Measurements from ENCODE around the gene SPINK14. TPM values are rescaled to one million over a fixed set of nuclear protein-coding genes. Genes with fewer than 3 reads are reported as not detected.

The SPINK14 gene
- total and polyA plus RNA-seq, 2 donors (not counting 3 experiments of a cell fraction or from before 2014, with no cell fraction given), result not detected

DNA sequence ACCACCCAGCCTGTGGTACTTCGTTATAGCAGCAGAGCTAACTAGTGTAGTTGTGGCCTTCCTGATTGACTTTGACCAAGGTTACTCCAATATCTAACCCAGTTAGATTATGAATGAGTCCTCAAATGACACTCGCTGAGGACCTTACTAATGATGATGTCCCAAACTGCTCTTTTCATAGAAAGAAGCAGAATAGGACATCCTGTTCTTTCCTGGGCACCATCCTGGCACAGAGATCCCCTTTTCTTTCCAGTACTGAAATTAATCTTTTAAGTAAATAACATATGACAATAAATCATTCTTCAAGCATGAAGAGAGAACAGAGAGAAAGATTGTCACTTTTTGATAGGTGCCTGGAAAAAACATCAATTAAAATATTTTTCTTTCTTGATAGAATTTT lies 26.7 kb upstream of the SPINK14 start:
- DNase-seq (ENCODE audit: low read depth, low spot score) (no peak), FAIRE-seq (no peak)
- Histone ChIP-seq H2AFZ (ENCODE audit: low read depth, low read length) (no peak overlapping the region), H3K27ac (ENCODE audit: insufficient read depth, low read depth, low read length) (no peak overlapping the region), H3K27me3 (ENCODE audit: control insufficient read depth in 2 of 2, insufficient read depth in 2 of 2, low read length in 2 of 2) (no peaks in the 10 kb centered on the region), H3K4me3 (replicated peaks in 1 of 3; ENCODE audit: insufficient read depth in 1 of 3, low read depth in 1 of 3, low read length in 3 of 3) (no peak overlapping the region), H3K4me2 (ENCODE audit: insufficient read depth, low read length) (no peak overlapping the region), H3K9me3 (replicated peaks; ENCODE audit: control insufficient read depth, insufficient read depth, low read length) (no peaks in the 10 kb centered on the region), H3K9me1 (replicated peaks; ENCODE audit: control insufficient read depth, extremely low read depth, insufficient read depth, low read length) (no peaks in the 10 kb centered on the region), H3K4me1 (ENCODE audit: control insufficient read depth, extremely low read depth, insufficient read depth, low read length) (peaks cover 22% of the 10 kb centered on the region), H4K20me1 (replicated peaks; ENCODE audit: control insufficient read depth, extremely low read depth, insufficient read depth, low read length) (no peaks in the 10 kb centered on the region), H3K79me2 (ENCODE audit: control insufficient read depth, insufficient read depth, low read length) (no peaks in the 10 kb centered on the region), H3K36me3 (ENCODE audit: control insufficient read depth in 2 of 2, extremely low read depth in 1 of 2, insufficient read depth in 2 of 2, low read length in 2 of 2) (no peaks in the 10 kb centered on the region), H3K9ac (replicated peaks; ENCODE audit: extremely low read depth, insufficient read depth, low read length) (no peak overlapping the region)
- intact Hi-C loops (cut with micrococcal nuclease), result no loop called here
- ChIA-PET POLR2A (no interaction called here), CTCF (no interaction called here)
- TF ChIP-seq MAX (IDR thresholded peaks at IDR 0.05; ENCODE audit: insufficient read depth, insufficient read length) (no peak), POLR2AphosphoS5 (IDR thresholded peaks at IDR 0.05; ENCODE audit: insufficient read depth, low read depth, low read length) (no peak), POLR2A (IDR thresholded peaks at IDR 0.05; ENCODE audit: low read depth, low read length) (no peak), EZH2 (IDR thresholded peaks at IDR 0.05; ENCODE audit: borderline replicate concordance, low read depth, low read length, severe bottlenecking) (no peak), MYC (IDR thresholded peaks at IDR 0.05; ENCODE audit: low read depth, low read length) (no peak), GATA2 (IDR thresholded peaks at IDR 0.05; ENCODE audit: insufficient read depth, insufficient read length, low read depth, low read length) (no peak), JUN (IDR thresholded peaks at IDR 0.05; ENCODE audit: borderline replicate concordance, insufficient read depth, insufficient read length, low read depth) (no peak), FOS (IDR thresholded peaks at IDR 0.05; ENCODE audit: borderline replicate concordance, insufficient read depth, low read length) (no peak)
- TF ChIP-seq, protein P1, sequence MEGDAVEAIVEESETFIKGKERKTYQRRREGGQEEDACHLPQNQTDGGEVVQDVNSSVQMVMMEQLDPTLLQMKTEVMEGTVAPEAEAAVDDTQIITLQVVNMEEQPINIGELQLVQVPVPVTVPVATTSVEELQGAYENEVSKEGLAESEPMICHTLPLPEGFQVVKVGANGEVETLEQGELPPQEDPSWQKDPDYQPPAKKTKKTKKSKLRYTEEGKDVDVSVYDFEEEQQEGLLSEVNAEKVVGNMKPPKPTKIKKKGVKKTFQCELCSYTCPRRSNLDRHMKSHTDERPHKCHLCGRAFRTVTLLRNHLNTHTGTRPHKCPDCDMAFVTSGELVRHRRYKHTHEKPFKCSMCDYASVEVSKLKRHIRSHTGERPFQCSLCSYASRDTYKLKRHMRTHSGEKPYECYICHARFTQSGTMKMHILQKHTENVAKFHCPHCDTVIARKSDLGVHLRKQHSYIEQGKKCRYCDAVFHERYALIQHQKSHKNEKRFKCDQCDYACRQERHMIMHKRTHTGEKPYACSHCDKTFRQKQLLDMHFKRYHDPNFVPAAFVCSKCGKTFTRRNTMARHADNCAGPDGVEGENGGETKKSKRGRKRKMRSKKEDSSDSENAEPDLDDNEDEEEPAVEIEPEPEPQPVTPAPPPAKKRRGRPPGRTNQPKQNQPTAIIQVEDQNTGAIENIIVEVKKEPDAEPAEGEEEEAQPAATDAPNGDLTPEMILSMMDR (IDR thresholded peaks at IDR 0.05; ENCODE audit: extremely low read depth in 1 of 2, insufficient read depth in 1 of 2, low read depth in 1 of 2, low read length in 2 of 2), result no peak
- dilution Hi-C loops (cut with MboI; ENCODE audit: extremely low pct_ligation_motif_present, low sequenced_read_pairs), result no loop called here
- BruUV-seq (replicated peaks), result no TSS peak
